SKM-1 (cell line): Measurements from ENCODE around the gene INO80B.
"Not testable (repeated sequence)": the region's sequence is repeated elsewhere in the genome, so short reads cannot be mapped to it uniquely, and the experiment has no call there.

Source experiments
- DNase-seq: peaks from one replicate; lab custom pipeline; 2025; ENCODE audit not compliant: unreplicated experiment; lab: John Stamatoyannopoulos, UW

The INO80B gene

GRCh38 chr2:74474899-74475298 is 20.0 kb downstream of the INO80B start:
- no peak for DNase-seq

- no peak for DNase-seq
These were observed 26.5 kb downstream of the INO80B start for GRCh38 chr2:74481431-74481830.

- DNase-seq: no peak
These were observed 27.3 kb downstream of the INO80B start for GRCh38 chr2:74481961-74482800.

- peak; percentile 93 for DNase-seq
These were observed 28.2 kb downstream of the INO80B start, which contains the start of the genes CCDC142 and TTC31 for GRCh38 chr2:74482801-74483674. TSS of gene CCDC142 (minus strand) at chr2:74482998. CDS start at chr2:74482837, 161 bp downstream. TSS of gene TTC31 (plus strand) at chr2:74483081. CDS start at chr2:74483096, 15 bp downstream.

GRCh38 chr2:74483675-74484164 is 28.8 kb downstream of the INO80B start:
- not testable (repeated sequence) for DNase-seq

- DNase-seq: no peak
These were observed 31.3 kb downstream of the INO80B start for GRCh38 chr2:74486141-74486540.

- no peak for DNase-seq
These were observed 34.0 kb downstream of the INO80B start for GRCh38 chr2:74488643-74489481.

- DNase-seq: no peak
These were observed 35.0 kb downstream of the INO80B start for GRCh38 chr2:74489906-74490305.

GRCh38 chr2:74491648-74492544 is 37.0 kb downstream of the INO80B start:
- no peak for DNase-seq

GRCh38 chr2:74493546-74493945 is 38.7 kb downstream of the INO80B start:
- DNase-seq: no peak

GRCh38 chr2:74495440-74495839 is 40.6 kb downstream of the INO80B start:
- DNase-seq: no peak

- DNase-seq: no peak
These were observed 42.3 kb downstream of the INO80B start for GRCh38 chr2:74496997-74497776.

GRCh38 chr2:74497777-74498499 is 43.1 kb downstream of the INO80B start:
- DNase-seq: no peak

GRCh38 chr2:74498500-74499266 is 43.8 kb downstream of the INO80B start:
- no peak for DNase-seq

- DNase-seq: no peak
These were observed 44.5 kb downstream of the INO80B start, which contains the start of gene LBX2 for GRCh38 chr2:74499267-74499939. TSS of gene LBX2 (minus strand) at chr2:74499603. CDS start at chr2:74499537, 66 bp downstream.

GRCh38 chr2:74499940-74500577 is 45.2 kb downstream of the INO80B start:
- no peak for DNase-seq
